ENCODE results near the gene EDN3. TPM values are rescaled to one million over a fixed set of nuclear protein-coding genes. Genes with fewer than 3 reads are reported as not detected.

The EDN3 gene
- total and polyA plus RNA-seq, 2 experiments from 2014 or later: 0.13 to 0.17 TPM

DNA sequence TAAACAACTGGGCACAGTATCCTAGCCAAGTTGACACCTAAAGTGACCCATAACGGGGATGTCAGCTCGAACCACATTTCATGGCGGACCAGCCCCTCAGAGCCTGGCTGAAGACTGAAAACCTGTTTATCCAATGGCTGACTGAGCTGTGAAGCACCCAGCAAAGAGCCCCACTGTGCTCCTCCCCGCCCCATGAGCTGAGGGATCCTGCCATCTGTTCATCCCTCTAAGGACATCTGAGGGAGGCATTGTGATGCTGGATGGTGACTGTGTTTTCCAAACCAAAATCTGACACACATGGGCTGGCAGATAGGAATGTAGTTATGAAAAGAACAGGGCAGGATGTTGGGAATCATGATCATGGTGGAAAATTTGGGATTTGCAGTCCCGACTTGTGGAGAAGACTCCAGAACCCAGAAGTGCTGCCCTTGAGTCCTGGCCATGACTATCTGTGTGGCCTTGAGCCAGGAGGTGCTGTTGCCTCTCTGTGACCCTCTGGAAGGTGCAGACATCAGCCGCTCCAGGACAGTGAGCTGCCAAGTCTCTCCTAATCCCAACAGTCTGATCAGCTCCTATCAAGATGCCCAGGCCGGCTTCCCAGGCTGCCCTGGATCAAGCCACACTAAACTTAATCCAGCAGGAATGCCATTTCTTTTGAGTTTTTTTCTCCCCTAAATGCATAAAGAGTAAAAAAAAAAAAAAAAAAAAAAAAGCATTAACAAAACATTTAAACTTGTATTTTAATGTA, 5.7 kb downstream of the EDN3 start:
- Mint-ChIP-seq H3K4me3 (no peak overlapping the region), H3K9me3 (no peaks in the 10 kb centered on the region), H3K4me1 (no peaks in the 10 kb centered on the region), H3K27ac (no peak overlapping the region), H3K27me3 (ENCODE audit: insufficient read depth, low read depth, poor library complexity) (peaks cover 26% of the 10 kb centered on the region), H3K36me3 (ENCODE audit: low read depth) (no peaks in the 10 kb centered on the region)
- TF ChIP-seq EZH2phosphoT487 (IDR thresholded peaks at IDR 0.05; ENCODE audit: unreplicated experiment): no peak
- no peak for TF ChIP-seq ZNF114 (CRISPR knock-in tag; IDR thresholded peaks at IDR 0.05)
- TF ChIP-seq EZH2 (IDR thresholded peaks at IDR 0.05; ENCODE audit: low read depth, unreplicated experiment): no peak
- no peak for TF ChIP-seq JUNB (IDR thresholded peaks at IDR 0.05; ENCODE audit: unreplicated experiment)
- TF ChIP-seq, protein P1, sequence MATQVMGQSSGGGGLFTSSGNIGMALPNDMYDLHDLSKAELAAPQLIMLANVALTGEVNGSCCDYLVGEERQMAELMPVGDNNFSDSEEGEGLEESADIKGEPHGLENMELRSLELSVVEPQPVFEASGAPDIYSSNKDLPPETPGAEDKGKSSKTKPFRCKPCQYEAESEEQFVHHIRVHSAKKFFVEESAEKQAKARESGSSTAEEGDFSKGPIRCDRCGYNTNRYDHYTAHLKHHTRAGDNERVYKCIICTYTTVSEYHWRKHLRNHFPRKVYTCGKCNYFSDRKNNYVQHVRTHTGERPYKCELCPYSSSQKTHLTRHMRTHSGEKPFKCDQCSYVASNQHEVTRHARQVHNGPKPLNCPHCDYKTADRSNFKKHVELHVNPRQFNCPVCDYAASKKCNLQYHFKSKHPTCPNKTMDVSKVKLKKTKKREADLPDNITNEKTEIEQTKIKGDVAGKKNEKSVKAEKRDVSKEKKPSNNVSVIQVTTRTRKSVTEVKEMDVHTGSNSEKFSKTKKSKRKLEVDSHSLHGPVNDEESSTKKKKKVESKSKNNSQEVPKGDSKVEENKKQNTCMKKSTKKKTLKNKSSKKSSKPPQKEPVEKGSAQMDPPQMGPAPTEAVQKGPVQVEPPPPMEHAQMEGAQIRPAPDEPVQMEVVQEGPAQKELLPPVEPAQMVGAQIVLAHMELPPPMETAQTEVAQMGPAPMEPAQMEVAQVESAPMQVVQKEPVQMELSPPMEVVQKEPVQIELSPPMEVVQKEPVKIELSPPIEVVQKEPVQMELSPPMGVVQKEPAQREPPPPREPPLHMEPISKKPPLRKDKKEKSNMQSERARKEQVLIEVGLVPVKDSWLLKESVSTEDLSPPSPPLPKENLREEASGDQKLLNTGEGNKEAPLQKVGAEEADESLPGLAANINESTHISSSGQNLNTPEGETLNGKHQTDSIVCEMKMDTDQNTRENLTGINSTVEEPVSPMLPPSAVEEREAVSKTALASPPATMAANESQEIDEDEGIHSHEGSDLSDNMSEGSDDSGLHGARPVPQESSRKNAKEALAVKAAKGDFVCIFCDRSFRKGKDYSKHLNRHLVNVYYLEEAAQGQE (IDR thresholded peaks at IDR 0.05; ENCODE audit: unreplicated experiment): no peak
- TF ChIP-seq, protein P2, sequence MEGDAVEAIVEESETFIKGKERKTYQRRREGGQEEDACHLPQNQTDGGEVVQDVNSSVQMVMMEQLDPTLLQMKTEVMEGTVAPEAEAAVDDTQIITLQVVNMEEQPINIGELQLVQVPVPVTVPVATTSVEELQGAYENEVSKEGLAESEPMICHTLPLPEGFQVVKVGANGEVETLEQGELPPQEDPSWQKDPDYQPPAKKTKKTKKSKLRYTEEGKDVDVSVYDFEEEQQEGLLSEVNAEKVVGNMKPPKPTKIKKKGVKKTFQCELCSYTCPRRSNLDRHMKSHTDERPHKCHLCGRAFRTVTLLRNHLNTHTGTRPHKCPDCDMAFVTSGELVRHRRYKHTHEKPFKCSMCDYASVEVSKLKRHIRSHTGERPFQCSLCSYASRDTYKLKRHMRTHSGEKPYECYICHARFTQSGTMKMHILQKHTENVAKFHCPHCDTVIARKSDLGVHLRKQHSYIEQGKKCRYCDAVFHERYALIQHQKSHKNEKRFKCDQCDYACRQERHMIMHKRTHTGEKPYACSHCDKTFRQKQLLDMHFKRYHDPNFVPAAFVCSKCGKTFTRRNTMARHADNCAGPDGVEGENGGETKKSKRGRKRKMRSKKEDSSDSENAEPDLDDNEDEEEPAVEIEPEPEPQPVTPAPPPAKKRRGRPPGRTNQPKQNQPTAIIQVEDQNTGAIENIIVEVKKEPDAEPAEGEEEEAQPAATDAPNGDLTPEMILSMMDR (conservative IDR thresholded peaks at IDR 0.05; ENCODE audit: low read depth in 2 of 2): no peak
- TF ChIP-seq NANOG (IDR thresholded peaks at IDR 0.05; ENCODE audit: borderline replicate concordance): no peak
- no peak for TF ChIP-seq POLR2AphosphoS5 (IDR thresholded peaks at IDR 0.05; ENCODE audit: low read depth)
- no peak for TF ChIP-seq CREB1 (CRISPR knock-in tag; IDR thresholded peaks at IDR 0.05; ENCODE audit: low read depth)
- TF ChIP-seq, protein P3, sequence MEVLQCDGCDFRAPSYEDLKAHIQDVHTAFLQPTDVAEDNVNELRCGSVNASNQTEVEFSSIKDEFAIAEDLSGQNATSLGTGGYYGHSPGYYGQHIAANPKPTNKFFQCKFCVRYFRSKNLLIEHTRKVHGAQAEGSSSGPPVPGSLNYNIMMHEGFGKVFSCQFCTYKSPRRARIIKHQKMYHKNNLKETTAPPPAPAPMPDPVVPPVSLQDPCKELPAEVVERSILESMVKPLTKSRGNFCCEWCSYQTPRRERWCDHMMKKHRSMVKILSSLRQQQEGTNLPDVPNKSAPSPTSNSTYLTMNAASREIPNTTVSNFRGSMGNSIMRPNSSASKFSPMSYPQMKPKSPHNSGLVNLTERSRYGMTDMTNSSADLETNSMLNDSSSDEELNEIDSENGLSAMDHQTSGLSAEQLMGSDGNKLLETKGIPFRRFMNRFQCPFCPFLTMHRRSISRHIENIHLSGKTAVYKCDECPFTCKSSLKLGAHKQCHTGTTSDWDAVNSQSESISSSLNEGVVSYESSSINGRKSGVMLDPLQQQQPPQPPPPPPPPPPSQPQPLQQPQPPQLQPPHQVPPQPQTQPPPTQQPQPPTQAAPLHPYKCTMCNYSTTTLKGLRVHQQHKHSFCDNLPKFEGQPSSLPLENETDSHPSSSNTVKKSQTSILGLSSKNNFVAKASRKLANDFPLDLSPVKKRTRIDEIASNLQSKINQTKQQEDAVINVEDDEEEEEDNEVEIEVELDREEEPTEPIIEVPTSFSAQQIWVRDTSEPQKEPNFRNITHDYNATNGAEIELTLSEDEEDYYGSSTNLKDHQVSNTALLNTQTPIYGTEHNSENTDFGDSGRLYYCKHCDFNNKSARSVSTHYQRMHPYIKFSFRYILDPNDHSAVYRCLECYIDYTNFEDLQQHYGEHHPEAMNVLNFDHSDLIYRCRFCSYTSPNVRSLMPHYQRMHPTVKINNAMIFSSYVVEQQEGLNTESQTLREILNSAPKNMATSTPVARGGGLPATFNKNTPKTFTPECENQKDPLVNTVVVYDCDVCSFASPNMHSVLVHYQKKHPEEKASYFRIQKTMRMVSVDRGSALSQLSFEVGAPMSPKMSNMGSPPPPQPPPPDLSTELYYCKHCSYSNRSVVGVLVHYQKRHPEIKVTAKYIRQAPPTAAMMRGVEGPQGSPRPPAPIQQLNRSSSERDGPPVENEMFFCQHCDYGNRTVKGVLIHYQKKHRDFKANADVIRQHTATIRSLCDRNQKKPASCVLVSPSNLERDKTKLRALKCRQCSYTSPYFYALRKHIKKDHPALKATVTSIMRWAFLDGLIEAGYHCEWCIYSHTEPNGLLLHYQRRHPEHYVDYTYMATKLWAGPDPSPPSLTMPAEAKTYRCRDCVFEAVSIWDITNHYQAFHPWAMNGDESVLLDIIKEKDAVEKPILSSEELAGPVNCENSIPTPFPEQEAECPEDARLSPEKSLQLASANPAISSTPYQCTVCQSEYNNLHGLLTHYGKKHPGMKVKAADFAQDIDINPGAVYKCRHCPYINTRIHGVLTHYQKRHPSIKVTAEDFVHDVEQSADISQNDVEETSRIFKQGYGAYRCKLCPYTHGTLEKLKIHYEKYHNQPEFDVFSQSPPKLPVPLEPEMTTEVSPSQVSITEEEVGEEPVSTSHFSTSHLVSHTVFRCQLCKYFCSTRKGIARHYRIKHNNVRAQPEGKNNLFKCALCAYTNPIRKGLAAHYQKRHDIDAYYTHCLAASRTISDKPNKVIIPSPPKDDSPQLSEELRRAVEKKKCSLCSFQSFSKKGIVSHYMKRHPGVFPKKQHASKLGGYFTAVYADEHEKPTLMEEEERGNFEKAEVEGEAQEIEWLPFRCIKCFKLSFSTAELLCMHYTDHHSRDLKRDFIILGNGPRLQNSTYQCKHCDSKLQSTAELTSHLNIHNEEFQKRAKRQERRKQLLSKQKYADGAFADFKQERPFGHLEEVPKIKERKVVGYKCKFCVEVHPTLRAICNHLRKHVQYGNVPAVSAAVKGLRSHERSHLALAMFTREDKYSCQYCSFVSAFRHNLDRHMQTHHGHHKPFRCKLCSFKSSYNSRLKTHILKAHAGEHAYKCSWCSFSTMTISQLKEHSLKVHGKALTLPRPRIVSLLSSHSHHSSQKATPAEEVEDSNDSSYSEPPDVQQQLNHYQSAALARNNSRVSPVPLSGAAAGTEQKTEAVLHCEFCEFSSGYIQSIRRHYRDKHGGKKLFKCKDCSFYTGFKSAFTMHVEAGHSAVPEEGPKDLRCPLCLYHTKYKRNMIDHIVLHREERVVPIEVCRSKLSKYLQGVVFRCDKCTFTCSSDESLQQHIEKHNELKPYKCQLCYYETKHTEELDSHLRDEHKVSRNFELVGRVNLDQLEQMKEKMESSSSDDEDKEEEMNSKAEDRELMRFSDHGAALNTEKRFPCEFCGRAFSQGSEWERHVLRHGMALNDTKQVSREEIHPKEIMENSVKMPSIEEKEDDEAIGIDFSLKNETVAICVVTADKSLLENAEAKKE (CRISPR knock-in tag; IDR thresholded peaks at IDR 0.05): no peak
- TF ChIP-seq, protein P4, sequence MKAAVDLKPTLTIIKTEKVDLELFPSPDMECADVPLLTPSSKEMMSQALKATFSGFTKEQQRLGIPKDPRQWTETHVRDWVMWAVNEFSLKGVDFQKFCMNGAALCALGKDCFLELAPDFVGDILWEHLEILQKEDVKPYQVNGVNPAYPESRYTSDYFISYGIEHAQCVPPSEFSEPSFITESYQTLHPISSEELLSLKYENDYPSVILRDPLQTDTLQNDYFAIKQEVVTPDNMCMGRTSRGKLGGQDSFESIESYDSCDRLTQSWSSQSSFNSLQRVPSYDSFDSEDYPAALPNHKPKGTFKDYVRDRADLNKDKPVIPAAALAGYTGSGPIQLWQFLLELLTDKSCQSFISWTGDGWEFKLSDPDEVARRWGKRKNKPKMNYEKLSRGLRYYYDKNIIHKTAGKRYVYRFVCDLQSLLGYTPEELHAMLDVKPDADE (IDR thresholded peaks at IDR 0.05): no peak
- Histone ChIP-seq H3F3A (replicated peaks; ENCODE audit: low read depth) (no peaks in the 10 kb centered on the region), H3K4me2 (no peak overlapping the region), H3K9me2 (ENCODE audit: insufficient read depth) (peaks cover 10% of the 10 kb centered on the region), H3K4me3 (no peak overlapping the region), H3K27me3 (ENCODE audit: insufficient read depth) (peaks cover 32% of the 10 kb centered on the region), H3K79me2 (replicated peaks; ENCODE audit: insufficient read depth) (no peaks in the 10 kb centered on the region), H2AFZ (no peak overlapping the region), H3K4me1 (ENCODE audit: insufficient read depth) (no peaks in the 10 kb centered on the region), H4K20me1 (replicated peaks; ENCODE audit: insufficient read depth) (no peaks in the 10 kb centered on the region), H3K36me3 (ENCODE audit: insufficient read depth) (no peaks in the 10 kb centered on the region), H3K27ac (ENCODE audit: low read depth) (no peak overlapping the region)
- DNase-seq (ENCODE audit: low spot score): no peak
- ATAC-seq: no peak

All from GM23338 (cell line).